HEK293T (cell line): ENCODE results near the gene CBFA2T2.

ENCODE experiments used
- FOXM1 ChIP-seq: fragments of 450-650 bp; IDR thresholded peaks from 2 replicates; pipeline ENCODE4 v1.6.1; 2017; ENCODE audit warnings: mild to moderate bottlenecking, borderline replicate concordance
- HDGF ChIP-seq: fragments of 450-650 bp; IDR thresholded peaks from 2 replicates; pipeline ENCODE4 v1.6.1; 2017; ENCODE audit warnings: antibody characterized with exemption, borderline replicate concordance
- L3MBTL2 ChIP-seq: fragments of 450-650 bp; conservative IDR thresholded peaks from 2 replicates; pipeline ENCODE4 v1.6.1; 2016; ENCODE audit warnings: mild to moderate bottlenecking
- SP1 ChIP-seq: fragments of 450-650 bp; IDR thresholded peaks from 2 replicates; pipeline ENCODE4 v1.6.1; 2017
- SUZ12 ChIP-seq: fragments of 450-650 bp; IDR thresholded peaks from 2 replicates; pipeline ENCODE4 v1.6.1; 2016; ENCODE audit warnings: mild to moderate bottlenecking

DNA sequence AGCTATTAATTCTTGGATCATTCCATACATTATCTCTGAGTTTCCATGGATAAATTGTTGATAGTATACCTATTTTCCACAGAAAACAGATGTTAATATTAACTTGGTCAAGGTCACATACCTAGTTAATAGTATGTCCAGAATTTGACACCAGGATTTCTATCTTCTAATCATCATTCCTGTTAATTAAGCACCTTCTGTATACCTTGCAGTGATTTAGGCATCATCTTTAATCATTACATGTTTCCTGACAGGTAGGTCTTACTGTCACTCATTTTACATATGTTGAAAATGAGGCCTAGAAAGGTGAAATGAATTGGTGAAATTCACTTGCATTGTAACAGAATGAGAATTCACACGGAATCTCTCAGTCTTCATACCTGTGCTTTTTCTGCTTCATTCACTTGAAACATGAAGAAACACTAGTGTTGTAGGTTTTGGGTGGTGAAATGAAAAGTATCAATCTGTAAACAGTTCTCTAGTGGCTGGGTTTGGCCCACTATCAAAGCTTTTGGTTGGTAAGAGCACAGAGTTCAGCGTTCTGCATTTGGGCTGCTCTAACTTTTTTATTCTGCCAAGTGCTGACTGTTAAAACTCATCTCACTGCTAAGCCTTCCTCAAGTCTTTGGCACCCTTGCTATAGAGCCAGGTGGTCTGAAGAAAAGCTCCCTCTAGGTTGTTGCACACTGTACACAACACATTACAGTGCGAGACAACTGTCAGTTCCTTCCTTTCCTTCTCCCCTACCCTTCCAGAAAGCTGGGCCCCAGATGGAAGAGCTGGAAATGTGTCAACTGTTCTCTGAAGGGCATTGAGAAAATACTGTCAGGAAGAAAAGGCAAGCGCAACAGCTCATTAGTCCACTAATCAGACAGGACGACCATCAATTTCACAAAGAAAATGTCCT, 114.4 kb downstream of the CBFA2T2 start:
- TF ChIP-seq FOXM1 (no peak), SP1 (no peak), SUZ12 (no peak), L3MBTL2 (no peak), HDGF (no peak)
